AG09309 (cell line): Measurements from ENCODE around the gene RABGAP1L.

Source experiments
- DNase-seq: peaks from one replicate; pipeline ENCODE4 v3.0.0-alpha.2; 2010; ENCODE audit warnings: low read depth
- H3K4me3 ChIP-seq: 2 replicates; pipeline ENCODE4 v1.5.1; 2011; ENCODE audit warnings: mild to moderate bottlenecking, low read depth, low read length, moderate library complexity; ENCODE audit not compliant: control insufficient read depth
- CTCF ChIP-seq: IDR thresholded peaks from 2 replicates; pipeline ENCODE4 v1.5.1; 2011; ENCODE audit warnings: mild to moderate bottlenecking, low read depth, low read length, inconsistent platforms; ENCODE audit not compliant: insufficient read depth, control insufficient read depth; ENCODE audit errors: missing control alignments

RABGAP1L gene

DNA sequence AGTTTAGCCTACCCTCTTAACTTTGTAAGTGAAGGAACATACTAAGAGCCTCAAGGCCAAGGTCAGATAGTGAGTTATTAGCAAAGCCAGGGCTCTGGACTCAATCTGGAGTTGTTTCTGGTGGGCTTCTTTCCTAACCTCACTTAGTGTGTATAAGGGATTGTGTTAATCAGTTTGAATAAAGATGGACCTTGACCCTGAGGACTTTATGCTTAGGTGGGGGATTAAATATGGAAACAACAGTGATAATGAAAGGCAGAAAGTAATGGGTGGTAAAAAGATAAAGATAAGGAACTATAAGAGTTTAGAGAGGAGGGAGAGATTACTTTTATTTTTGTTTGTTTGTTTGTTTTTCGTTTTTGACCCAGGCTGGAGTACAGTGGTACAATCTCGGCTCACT lies 5.5 kb downstream of the RABGAP1L start:
- no peak for TF ChIP-seq CTCF
- H3K4me3 ChIP-seq, result no peak overlapping the region
- no peak for DNase-seq

- no peak for TF ChIP-seq CTCF
- no peak for DNase-seq
- H3K4me3 ChIP-seq, result no peak overlapping the region
Observed at GRCh38 chr1:174165471-174166137, 6.3 kb downstream of the RABGAP1L start.

GRCh38 chr1:174166530-174167264 lies 7.4 kb downstream of the RABGAP1L start:
- no peak overlapping the region for H3K4me3 ChIP-seq
- DNase-seq, result no peak

GRCh38 chr1:174167265-174167803 lies 8.0 kb downstream of the RABGAP1L start:
- no peak overlapping the region for H3K4me3 ChIP-seq
- DNase-seq, result no peak
- TF ChIP-seq CTCF, result no peak

More at GRCh38 chr1:174166530-174167264, 7.4 kb downstream of the RABGAP1L start:
- no peak for TF ChIP-seq CTCF

- TF ChIP-seq CTCF, result no peak
- DNase-seq, result no peak
- no peak overlapping the region for H3K4me3 ChIP-seq
Observed at GRCh38 chr1:174169342-174169741, 10.0 kb downstream of the RABGAP1L start.

GRCh38 chr1:174171073-174171472 lies 11.8 kb downstream of the RABGAP1L start:
- no peak for DNase-seq
- no peak for TF ChIP-seq CTCF
- no peak overlapping the region for H3K4me3 ChIP-seq
